Stimulated activated CD8-positive, alpha-beta memory T cell treated with anti-CD3 and anti-CD28 coated beads, Interleukin-15, amount 100 ng/mL, for 4 hours (primary cell): ENCODE results near the gene KPNA6.
"Not testable (repeated sequence)": the region's sequence is repeated elsewhere in the genome, so short reads cannot be mapped to it uniquely, and the experiment has no call there.

Source experiments
- DNase-seq, 2 donors: peaks; one replicate each; pipeline ENCODE4 v3.0.0-alpha.2; 2020; ENCODE audit warnings: low read depth in 2 of 2

The KPNA6 gene

DNA sequence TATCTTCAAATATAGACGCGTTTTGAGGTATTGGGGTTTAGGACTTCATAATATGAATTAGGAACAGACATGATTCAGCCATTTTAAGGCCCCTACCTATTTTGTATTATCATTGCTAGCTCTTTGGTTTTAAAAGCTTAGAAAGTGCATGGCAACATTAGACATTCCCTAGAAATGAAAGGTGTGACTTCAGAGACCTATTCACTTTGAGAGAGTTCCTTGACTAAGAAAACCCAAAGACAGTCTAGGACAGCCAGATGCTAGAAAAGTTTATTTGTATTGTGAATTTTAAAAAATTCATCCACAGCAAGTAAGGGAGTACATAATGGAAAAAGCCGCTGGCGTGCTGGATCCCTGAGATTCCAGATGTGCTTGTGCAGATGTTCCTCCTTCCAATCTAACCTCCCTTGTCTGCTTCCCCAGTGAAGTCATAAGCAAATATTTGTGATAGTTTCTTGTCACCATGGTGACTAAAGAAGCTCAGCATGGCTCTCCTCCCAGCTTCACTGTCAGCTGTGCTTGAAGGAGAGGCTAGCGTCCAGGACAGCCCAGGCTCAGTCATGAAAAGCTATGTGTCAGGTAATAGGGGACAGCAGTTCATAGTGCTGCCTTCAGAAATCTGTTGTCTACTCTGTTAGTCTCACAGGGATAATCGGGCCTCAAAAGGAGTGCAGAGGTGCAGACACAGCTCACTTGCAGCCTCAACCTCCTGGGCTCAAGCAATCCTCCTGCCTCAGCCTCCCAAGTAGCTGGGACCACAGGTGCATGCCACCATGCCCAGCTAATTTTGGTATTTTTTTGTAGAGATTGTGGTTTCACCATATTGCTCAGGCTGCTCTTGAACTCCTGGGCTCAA, 34.8 kb downstream of the KPNA6 start:
- DNase-seq = no peak

DNA sequence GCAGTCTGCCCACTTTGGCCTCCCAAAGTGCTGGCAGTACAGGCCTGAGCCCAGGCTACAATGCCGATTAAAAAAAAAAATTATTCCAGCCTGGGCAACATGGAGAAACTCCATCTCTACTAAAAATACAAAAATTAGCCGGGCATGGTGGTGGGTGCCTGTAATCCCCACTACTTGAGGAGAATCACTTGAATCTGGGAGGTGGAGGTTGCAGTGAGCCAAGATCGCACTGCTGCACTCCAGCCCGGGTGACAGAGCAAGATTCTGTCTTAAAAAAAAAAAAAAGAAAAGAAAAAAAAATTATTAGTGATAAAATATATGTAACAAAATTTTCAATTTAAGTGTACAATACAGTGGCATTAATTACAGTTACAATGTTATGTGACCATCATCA, 35.4 kb downstream of the KPNA6 start:
- not testable (repeated sequence) for DNase-seq

GRCh38 chr1:32144033-32144432, 36.2 kb downstream of the KPNA6 start:
- no peak for DNase-seq

GRCh38 chr1:32147799-32148198, 39.9 kb downstream of the KPNA6 start:
- not testable (repeated sequence) for DNase-seq

DNA sequence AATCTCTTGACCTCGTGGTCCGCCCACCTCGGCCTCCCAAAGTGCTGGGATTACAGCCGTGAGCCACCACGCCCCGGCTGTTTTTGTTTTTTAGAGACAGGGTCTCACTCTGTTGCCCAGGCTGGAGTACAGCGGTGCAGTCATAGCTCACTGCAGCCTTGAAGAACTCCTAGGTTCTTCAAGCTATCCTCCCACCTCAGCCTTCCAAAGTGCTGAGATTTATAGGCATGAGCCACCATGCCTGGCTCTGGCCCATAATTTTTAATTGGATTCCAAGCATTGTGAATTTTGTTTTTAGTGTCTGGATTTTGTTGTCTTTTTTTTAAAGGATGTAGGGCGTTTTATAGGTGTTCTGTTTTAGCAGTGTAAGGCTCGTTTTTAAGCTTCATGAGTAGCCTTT, 43.0 kb downstream of the KPNA6 start:
- no peak for DNase-seq

GRCh38 chr1:32151319-32151787, 43.5 kb downstream of the KPNA6 start:
- DNase-seq = no peak

GRCh38 chr1:32159189-32159588, 51.3 kb downstream of the KPNA6 start:
- DNase-seq = no peak

- no peak for DNase-seq
Observed at GRCh38 chr1:32163405-32163804, 55.5 kb downstream of the KPNA6 start.

GRCh38 chr1:32165633-32166032, 57.8 kb downstream of the KPNA6 start:
- not testable (repeated sequence) for DNase-seq

DNA sequence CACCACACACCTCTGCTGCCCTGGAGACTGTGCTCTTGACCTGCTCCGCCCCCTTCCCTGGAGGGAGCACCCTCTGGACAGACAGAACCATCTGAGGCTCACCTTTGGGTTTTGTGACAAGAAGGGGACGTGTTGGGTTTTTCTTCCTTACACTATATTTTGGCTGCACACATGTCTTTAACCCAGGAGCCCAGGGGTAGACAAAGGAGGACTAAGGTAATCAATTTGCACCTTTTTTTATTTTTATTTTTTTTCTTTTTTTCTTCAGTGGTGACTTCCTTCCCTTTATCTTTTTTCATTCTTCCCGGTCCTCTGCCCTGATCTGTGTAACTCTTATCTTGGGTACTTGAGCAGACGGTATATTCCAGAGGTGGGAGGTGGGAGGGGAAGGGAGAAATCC, 63.1 kb downstream of the KPNA6 start:
- no peak for DNase-seq

DNA sequence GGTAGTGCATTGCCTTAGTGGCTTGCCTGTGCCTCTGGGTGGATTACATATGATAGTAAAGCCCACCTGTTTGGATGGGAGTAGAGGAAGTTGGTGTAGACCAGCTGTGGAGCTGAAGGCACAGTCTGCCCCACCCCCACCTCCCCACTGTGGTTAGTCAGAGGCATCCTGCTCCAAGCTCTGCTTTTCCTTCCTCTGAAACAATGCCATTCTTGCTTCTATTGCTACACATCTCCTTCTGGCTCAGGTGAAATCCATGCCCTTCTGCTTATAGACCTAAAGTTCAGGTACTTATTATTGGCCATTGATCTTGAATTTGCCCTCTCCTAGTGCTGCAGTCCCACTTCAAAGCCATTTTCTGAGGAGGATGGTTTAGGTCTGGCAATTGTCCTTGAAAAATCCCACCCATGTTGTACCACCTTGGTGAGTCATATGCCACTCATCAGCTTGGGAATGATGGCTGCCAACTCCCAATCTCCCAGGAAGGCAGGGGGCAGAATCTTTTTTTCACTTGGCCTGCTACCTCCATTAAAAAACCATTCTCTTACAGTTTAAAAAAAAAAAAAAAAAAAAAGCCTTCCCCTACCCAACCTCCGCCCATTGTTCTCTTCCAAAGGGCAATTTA, 64.9 kb downstream of the KPNA6 start:
- DNase-seq = no peak

DNA sequence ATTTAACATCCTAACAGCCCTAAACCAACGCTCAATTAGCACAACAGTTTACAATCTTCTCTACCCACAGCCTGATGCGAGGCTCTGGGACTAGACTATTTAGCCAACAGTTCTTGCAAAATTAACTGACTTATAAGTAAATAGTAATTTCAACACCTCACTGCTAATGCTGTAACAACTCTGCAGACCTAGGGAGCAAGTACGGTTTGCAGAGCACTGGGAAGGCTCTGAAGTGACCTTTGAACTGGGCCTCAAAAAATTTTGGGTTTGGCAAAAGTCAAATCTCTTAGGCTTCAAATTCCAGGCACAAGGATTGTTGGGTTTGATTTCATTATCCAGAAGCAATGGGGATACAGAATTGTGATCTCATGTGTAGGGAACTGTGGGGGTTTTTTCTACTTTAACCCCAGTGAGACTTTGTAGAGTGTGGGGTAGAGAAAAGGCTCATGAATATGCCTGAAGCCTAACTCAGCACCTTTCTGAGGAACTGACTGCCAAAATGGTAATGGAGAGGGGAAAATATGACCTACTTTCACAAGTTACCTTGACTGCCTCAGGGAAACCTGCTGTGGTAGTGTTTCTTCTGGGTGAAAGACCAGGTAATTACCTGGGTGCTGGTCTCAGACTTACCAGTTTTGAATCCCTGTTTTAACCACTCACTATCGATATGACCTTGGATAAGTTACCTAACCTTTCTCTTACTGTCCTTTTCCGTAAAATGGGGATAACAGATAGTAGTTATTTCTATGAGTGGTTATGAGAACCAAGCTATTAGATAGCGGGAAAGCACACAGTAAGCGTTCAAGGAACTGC, 70.7 kb downstream of the KPNA6 start:
- DNase-seq = no peak

DNA sequence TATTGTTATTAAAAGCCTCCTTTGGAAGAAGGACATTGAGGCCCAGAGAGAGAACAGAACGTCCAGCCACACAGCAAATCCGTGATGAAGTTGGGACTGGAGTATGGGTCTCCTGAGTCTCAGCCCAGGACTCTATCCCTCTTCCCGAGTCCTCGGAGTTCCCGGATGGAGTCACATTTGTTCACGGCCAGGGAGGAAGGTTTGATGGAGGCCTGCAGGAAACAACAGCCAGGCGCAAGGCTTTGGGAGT, 71.3 kb downstream of the KPNA6 start:
- DNase-seq = no peak

GRCh38 chr1:32179443-32180185, 71.8 kb downstream of the KPNA6 start, which contains the start of gene TXLNA:
Gene TXLNA, plus strand, starts transcription at chr1:32179675. Its CDS starts 671 bp downstream, at chr1:32180346.
- DNase-seq = peak; percentile 77 to 84

DNA sequence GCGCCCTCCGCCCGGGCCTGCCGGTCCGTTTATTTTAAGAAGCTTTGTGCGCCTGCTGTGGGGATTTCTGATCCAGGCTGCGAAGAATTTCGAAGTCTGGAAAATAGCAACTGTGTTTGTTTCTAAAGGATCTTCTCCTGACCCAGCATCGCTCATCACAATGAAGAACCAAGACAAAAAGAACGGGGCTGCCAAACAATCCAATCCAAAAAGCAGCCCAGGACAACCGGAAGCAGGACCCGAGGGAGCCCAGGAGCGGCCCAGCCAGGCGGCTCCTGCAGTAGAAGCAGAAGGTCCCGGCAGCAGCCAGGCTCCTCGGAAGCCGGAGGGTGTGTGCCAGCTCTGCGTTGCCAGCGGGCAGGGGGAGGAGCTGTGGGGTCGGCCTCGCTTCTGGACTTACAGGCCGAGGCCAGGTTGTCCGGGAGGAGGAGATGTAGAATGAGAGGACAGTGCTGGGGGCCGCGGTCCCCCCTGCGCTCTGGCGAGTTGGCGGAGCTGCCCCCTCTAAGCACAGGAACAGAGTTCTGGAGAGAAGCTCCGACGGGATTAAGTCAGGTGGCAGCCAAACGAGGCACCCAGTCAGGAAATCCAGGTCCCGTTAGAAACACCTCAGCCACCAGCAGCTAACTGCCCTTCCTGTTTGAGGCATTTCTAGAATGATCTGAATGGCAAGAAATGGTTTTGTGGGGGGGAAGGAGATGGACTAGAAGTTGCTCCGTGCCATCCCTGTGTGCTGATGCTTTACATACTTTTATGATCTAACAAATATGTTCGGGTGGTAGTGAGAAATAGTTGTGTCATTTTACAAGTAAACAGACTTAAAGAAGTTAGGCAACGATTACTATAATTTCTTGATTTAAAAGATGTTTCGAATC, 72.6 kb downstream of the KPNA6 start:
- no peak for DNase-seq

GRCh38 chr1:32181065-32181464, 73.2 kb downstream of the KPNA6 start:
- no peak for DNase-seq

- DNase-seq = no peak
Observed at GRCh38 chr1:32181563-32181962, 73.7 kb downstream of the KPNA6 start.

DNA sequence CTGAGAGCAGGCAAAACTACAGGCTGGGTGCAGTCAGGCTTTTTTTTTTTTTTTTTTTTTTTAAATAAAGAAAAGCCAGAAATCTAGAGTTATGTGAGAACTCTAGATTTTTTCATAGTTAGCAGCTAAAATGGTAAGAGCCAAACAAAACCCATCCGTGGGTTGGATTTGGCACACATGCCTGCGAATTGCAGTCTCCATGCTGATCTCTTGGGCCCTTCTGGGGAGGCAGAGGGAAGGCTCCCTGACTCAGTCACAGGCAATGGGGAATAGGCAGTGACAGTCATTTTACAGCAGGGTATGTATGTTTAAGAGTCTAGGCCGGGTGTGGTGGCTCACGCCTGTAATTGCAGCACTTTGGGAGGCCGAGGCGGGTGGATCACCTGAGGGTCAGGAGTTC, 74.2 kb downstream of the KPNA6 start:
- DNase-seq = no peak

- DNase-seq = no peak
Observed at GRCh38 chr1:32184650-32185049, 76.8 kb downstream of the KPNA6 start.

DNA sequence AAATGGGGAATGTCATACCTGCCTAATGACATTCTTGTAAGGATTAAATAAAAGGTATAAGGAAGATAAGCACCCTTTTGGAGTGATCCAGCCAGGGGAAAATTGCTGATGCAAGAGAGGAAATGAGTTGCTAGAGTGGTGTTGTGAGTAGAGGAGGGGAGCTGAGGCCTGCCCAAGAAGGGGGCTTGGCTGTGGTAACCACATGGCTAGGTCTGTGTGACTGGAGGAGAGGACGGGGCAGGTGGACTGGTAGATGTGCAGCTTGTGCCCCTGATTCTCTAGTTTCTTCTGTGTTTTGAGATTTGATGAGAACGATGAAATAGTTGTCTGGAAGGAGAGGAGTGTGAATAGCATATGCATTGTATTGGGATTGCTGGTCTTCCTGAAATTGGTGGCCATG, 78.2 kb downstream of the KPNA6 start:
- no peak for DNase-seq

GRCh38 chr1:32186491-32186890, 78.6 kb downstream of the KPNA6 start:
- no peak for DNase-seq
